Vagina (tissue), 2 donors: ENCODE data around the gene SLC6A6. TPM values are rescaled to one million over a fixed set of nuclear protein-coding genes. Genes with fewer than 3 reads are reported as not detected.

ENCODE experiments used
- DNase-seq, 2 donors: peaks; one replicate each; pipeline ENCODE4 v3.0.0-alpha.2; 2017; ENCODE audit errors: extremely low spot score in 2 of 2
- H3K27ac ChIP-seq: fragments of 200-600 bp; sonication (generic); one replicate; pipeline ENCODE4 v1.5.1; 2019
- H3K27me3 ChIP-seq: fragments of 200-600 bp; sonication (generic); one replicate; pipeline ENCODE4 v1.5.1; 2019
- H3K36me3 ChIP-seq, 2 donors: fragments of 200-600 bp; sonication (generic); one replicate each; pipeline ENCODE4 v1.5.1; 2017 to 2019
- H3K4me1 ChIP-seq: fragments of 200-600 bp; sonication (generic); one replicate; pipeline ENCODE4 v1.5.1; 2019
- H3K4me3 ChIP-seq, 2 donors: fragments of 200-600 bp; sonication (generic); 1 replicate in 1 of 2; 2 replicates in 1 of 2; pipeline ENCODE4 v1.5.1; 2016 to 2019
- H3K9me3 ChIP-seq: fragments of 200-600 bp; sonication (generic); one replicate; pipeline ENCODE4 v1.5.1; 2019
- CTCF ChIP-seq, 3 experiments: fragments of 450-650 bp in 2 of 3; fragments of 200-600 bp in 1 of 3; sonication (generic) in 1 of 3; IDR thresholded peaks; one replicate each; pipeline ENCODE4 v1.5.1; 2017 to 2019; ENCODE audit warnings: antibody characterized with exemption in 3 of 3, mild to moderate bottlenecking in 2 of 3, moderate library complexity in 2 of 3
- POLR2A ChIP-seq, 2 donors: fragments of 450-650 bp; IDR thresholded peaks; one replicate each; pipeline ENCODE4 v1.6.1; 2017; ENCODE audit warnings: antibody characterized with exemption in 2 of 2, mild to moderate bottlenecking in 2 of 2, moderate library complexity in 2 of 2
- POLR2AphosphoS5 ChIP-seq, 2 donors: sonication (generic); formaldehyde crosslinking; IDR thresholded peaks; one replicate each; pipeline ENCODE4 v1.9.0; 2017; ENCODE audit warnings: antibody characterized with exemption in 2 of 2, mild to moderate bottlenecking in 2 of 2, low read depth in 1 of 2; ENCODE audit not compliant: insufficient read depth in 1 of 2
- intact Hi-C: fragments of 100-400 bp; cut with DNase I; formaldehyde crosslinking; loops from one replicate; pipeline ENCODE4 v1.15.1; 2023
- total RNA-seq: library from RNA; depleted of rRNA; stranded (reverse); fragments of >200 nt; gene quantifications from one replicate; pipeline ENCODE4 v1.2.3, GENCODE V29; 2016

Gene SLC6A6
- total RNA-seq, 1 donor from 2014 or later, result 30.7 TPM

DNA sequence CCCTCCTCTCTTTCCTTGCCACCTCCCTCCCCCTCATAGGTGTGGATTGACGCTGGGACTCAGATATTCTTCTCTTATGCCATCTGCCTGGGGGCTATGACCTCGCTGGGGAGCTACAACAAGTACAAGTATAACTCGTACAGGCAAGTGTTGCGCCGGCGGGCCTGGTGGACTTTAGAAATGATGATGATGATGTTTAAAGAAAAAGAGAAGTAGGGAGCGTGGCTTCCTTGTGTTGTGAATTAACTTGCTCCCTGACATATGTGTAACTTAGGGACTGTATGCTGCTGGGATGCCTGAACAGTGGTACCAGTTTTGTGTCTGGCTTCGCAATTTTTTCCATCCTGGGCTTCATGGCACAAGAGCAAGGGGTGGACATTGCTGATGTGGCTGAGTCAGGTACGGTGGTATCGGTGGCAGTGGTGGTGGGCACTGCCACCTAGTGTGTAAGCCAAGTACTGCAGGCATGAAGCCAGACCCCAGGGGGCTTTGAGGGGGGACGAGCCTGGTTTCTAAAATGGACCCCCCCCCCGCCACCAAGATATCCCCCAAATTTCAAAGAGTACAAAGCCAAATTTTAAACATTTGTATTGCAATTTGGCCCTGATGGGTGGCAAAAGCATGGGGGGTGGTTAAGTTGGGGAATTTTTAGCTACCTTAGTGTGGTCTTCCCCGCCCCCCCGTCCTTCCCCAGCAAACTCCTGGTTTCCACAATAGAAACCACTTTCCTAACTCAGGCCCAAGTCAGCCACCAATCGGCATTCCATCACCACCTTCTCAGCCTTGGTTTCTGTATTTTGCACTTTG, 65.6 kb downstream of the SLC6A6 start:
- DNase-seq, result no peak
- peaks cover 8% of the 10 kb centered on the region for H3K4me1 ChIP-seq
- no peak for TF ChIP-seq POLR2A (IDR thresholded peaks at IDR 0.05)
- TF ChIP-seq CTCF (IDR thresholded peaks at IDR 0.05), result peak; percentile 85 to 93 (median 91)
- intact Hi-C loops, result loop anchor here (5.0 to 10.0 kb wide), 3 partner anchors 206 to 573 kb away; no protein-coding TSS in a partner anchor
- no peak overlapping the region for H3K27ac ChIP-seq
- peaks cover 0 to 39% of the 10 kb centered on the region in 2 donors for H3K36me3 ChIP-seq
- H3K27me3 ChIP-seq, result no peaks in the 10 kb centered on the region
- H3K9me3 ChIP-seq, result no peaks in the 10 kb centered on the region
- H3K4me3 ChIP-seq, result no peak overlapping the region

DNA sequence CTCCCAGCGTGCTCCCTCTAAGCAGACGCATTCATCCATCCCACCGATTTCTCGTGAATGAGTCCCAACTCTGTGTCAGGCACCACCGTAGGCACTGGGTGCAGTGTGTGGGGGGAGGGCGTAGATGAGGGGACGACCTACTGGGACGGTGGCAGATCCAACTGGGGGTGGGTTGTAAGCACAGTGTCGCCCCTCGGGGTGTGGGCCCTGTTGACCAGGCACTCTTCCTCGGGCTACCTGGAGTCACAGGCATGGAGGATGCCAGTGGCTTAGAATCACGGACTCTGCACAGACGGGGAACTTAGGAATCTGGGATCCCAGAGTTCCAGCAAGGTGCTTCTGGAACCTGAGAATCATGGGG, 66.2 kb downstream of the SLC6A6 start:
- Histone ChIP-seq H3K36me3 (peaks cover 0 to 39% of the 10 kb centered on the region in 2 donors), H3K4me1 (peaks cover 13% of the 10 kb centered on the region), H3K9me3 (no peaks in the 10 kb centered on the region), H3K27ac (no peak overlapping the region), H3K27me3 (no peaks in the 10 kb centered on the region), H3K4me3 (no peak overlapping the region)
- no peak for TF ChIP-seq POLR2A (IDR thresholded peaks at IDR 0.05)
- TF ChIP-seq POLR2AphosphoS5 (IDR thresholded peaks at IDR 0.05; ENCODE audit: insufficient read depth in 1 of 2, low read depth in 1 of 2), result no peak
- TF ChIP-seq CTCF (IDR thresholded peaks at IDR 0.05), result no peak
- DNase-seq, result no peak
- intact Hi-C loops, result loop anchor here (5.0 to 10.0 kb wide), 3 partner anchors 206 to 574 kb away; no protein-coding TSS in a partner anchor

GRCh38 chr3:14470461-14470860, 68.1 kb downstream of the SLC6A6 start:
- no peak for DNase-seq
- no peaks in the 10 kb centered on the region for H3K27me3 ChIP-seq
- intact Hi-C loops, result no loop called here
- peaks cover 20% of the 10 kb centered on the region for H3K4me1 ChIP-seq
- no peak for TF ChIP-seq CTCF (IDR thresholded peaks at IDR 0.05)
- no peak for TF ChIP-seq POLR2A (IDR thresholded peaks at IDR 0.05)
- no peak for TF ChIP-seq POLR2AphosphoS5 (IDR thresholded peaks at IDR 0.05; ENCODE audit: insufficient read depth in 1 of 2, low read depth in 1 of 2)
- H3K27ac ChIP-seq, result no peak overlapping the region
- peaks cover 0 to 33% of the 10 kb centered on the region in 2 donors for H3K36me3 ChIP-seq
- no peak overlapping the region for H3K4me3 ChIP-seq
- no peaks in the 10 kb centered on the region for H3K9me3 ChIP-seq

GRCh38 chr3:14471016-14471415, 68.6 kb downstream of the SLC6A6 start:
- H3K4me3 ChIP-seq, result no peak overlapping the region
- intact Hi-C loops, result no loop called here
- H3K9me3 ChIP-seq, result no peaks in the 10 kb centered on the region
- TF ChIP-seq POLR2AphosphoS5 (IDR thresholded peaks at IDR 0.05; ENCODE audit: insufficient read depth in 1 of 2, low read depth in 1 of 2), result no peak
- no peak for TF ChIP-seq POLR2A (IDR thresholded peaks at IDR 0.05)
- no peak for TF ChIP-seq CTCF (IDR thresholded peaks at IDR 0.05)
- H3K27ac ChIP-seq, result no peak overlapping the region
- peaks cover 20% of the 10 kb centered on the region for H3K4me1 ChIP-seq
- no peaks in the 10 kb centered on the region for H3K27me3 ChIP-seq
- peaks cover 0 to 33% of the 10 kb centered on the region in 2 donors for H3K36me3 ChIP-seq
- DNase-seq, result no peak

DNA sequence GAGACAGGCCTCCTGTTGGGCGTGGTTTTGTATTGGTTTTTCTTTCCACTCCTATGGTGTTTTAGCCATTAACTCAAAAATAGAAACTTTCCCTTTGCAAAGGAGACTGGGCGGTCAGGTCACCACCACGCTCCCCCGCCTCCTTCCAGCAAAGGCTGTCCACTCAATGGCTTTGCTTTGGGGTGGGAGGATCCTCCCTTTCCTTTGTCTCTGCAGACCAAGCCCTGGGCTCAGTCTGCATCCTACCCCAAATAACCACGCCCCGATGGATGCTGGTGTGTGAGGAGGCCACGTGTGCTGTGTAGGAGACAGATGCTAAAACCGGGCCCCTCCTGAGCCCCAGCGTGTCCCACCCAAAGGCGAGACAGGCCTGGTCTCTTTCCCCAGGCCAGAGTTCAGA, 69.3 kb downstream of the SLC6A6 start:
- Histone ChIP-seq H3K27me3 (no peaks in the 10 kb centered on the region), H3K9me3 (no peaks in the 10 kb centered on the region), H3K36me3 (peaks cover 0 to 30% of the 10 kb centered on the region in 2 donors), H3K4me1 (peaks cover 20% of the 10 kb centered on the region), H3K27ac (no peak overlapping the region), H3K4me3 (no peak overlapping the region)
- intact Hi-C loops, result no loop called here
- DNase-seq, result no peak
- no peak for TF ChIP-seq CTCF (IDR thresholded peaks at IDR 0.05)
- TF ChIP-seq POLR2AphosphoS5 (IDR thresholded peaks at IDR 0.05; ENCODE audit: insufficient read depth in 1 of 2, low read depth in 1 of 2), result no peak
- no peak for TF ChIP-seq POLR2A (IDR thresholded peaks at IDR 0.05)
